HepG2 (cell line): ENCODE measurements around the gene FRMD1. TPM values are rescaled to one million over a fixed set of nuclear protein-coding genes. Genes with fewer than 3 reads are reported as not detected.

Experiments
- ATAC-seq: fragments of 200-7000 bp; cut with Tn5 transposase; 3 replicates; pipeline ENCODE4 v1.9.1; 2020; ENCODE audit warnings: mild to moderate bottlenecking, moderate library complexity
- BruUV-seq: library from RNA; stranded (reverse); fragments of 400-500 nt; replicated peaks from 2 replicates; lab custom pipeline; 2021; lab: Mats Ljungman, UMichigan
- CTCF ChIA-PET: fragments of 300-600 bp; formaldehyde crosslinking; extraction: SDS; loops from one replicate; lab custom pipeline; 2021; ENCODE audit warnings: low total read pairs, inconsistent platforms, low intra/inter-chr PET ratio; lab: Yijun Ruan, JAX
- POLR2A ChIA-PET: fragments of 350-600 bp; sonication (Branson Sonifier 250); formaldehyde crosslinking; loops from one replicate; lab custom pipeline; 2020; ENCODE audit warnings: antibody characterized with exemption, inconsistent platforms; lab: Yijun Ruan, JAX
- DNase-seq: peaks from one replicate; pipeline ENCODE4 v3.0.0-alpha.2; 2015; ENCODE audit warnings: low spot score
- FAIRE-seq: peaks from 3 replicates; lab custom pipeline; 2011; peaks lifted over from hg19 to GRCh38; lab: Jason Lieb, UNC
- H2AFZ ChIP-seq: one replicate; pipeline ENCODE4 v1.6.1; 2011; ENCODE audit warnings: low read length, inconsistent platforms
- H3K27ac ChIP-seq: fragments of 300-600 bp; 3 replicates; pipeline ENCODE4 v1.8.0; 2011; ENCODE audit warnings: mixed run types, mild to moderate bottlenecking, mixed read lengths, low read length, inconsistent platforms; ENCODE audit not compliant: insufficient read depth; ENCODE audit errors: extremely low read length
- H3K27me3 ChIP-seq, 2 experiments: fragments of 200-600 bp in 1 of 2; 2 replicates in 1 of 2; 3 replicates in 1 of 2; pipeline versions ENCODE4 v1.6.0 to v1.8.0; 2011; ENCODE audit warnings: low read length in 2 of 2, mild to moderate bottlenecking in 2 of 2, moderate library complexity in 2 of 2, inconsistent platforms in 1 of 2; ENCODE audit not compliant: insufficient read depth in 2 of 2, control insufficient read depth in 1 of 2
- H3K36me3 ChIP-seq, 2 experiments: fragments of 200-600 bp in 1 of 2; replicated peaks in 1 of 2; 2 replicates in 1 of 2; 3 replicates in 1 of 2; pipeline versions ENCODE4 v1.5.1 to v1.8.0; 2011; ENCODE audit warnings: low read length in 2 of 2, inconsistent platforms in 1 of 2; ENCODE audit not compliant: insufficient read depth in 2 of 2, control insufficient read depth in 1 of 2
- H3K4me1 ChIP-seq: 2 replicates; pipeline ENCODE4 v1.5.1; 2012; ENCODE audit warnings: low read length, inconsistent platforms; ENCODE audit not compliant: insufficient read depth
- H3K4me2 ChIP-seq: 2 replicates; pipeline ENCODE4 v1.6.0; 2011; ENCODE audit warnings: low read depth, low read length, inconsistent platforms
- H3K4me3 ChIP-seq, 3 experiments: fragments of 200-600 bp in 1 of 3; sonication (generic), shearing (Covaris generic) in 1 of 3; replicated peaks in 1 of 3; 2 replicates each; pipeline ENCODE4 v1.5.1; 2011 to 2016; ENCODE audit warnings: low read length in 3 of 3, inconsistent platforms in 2 of 3, low read depth in 2 of 3, mild to moderate bottlenecking in 2 of 3, control low read depth in 1 of 3, mixed read lengths in 1 of 3; ENCODE audit not compliant: insufficient read depth in 1 of 3
- H3K79me2 ChIP-seq: one replicate; pipeline ENCODE4 v1.6.1; 2011; ENCODE audit warnings: low read length, inconsistent platforms; ENCODE audit not compliant: insufficient read depth
- H3K9ac ChIP-seq: 2 replicates; pipeline ENCODE4 v1.6.0; 2011; ENCODE audit warnings: mild to moderate bottlenecking, low read depth, low read length, inconsistent platforms; ENCODE audit not compliant: insufficient read depth
- H3K9me3 ChIP-seq: 2 replicates; pipeline ENCODE4 v1.5.1; 2012; ENCODE audit warnings: mild to moderate bottlenecking, low read length
- H4K20me1 ChIP-seq: 2 replicates; pipeline ENCODE4 v1.6.0; 2011; ENCODE audit warnings: inconsistent platforms, mild to moderate bottlenecking, low read length, moderate library complexity; ENCODE audit not compliant: insufficient read depth
- CEBPB ChIP-seq: IDR thresholded peaks from 2 replicates; pipeline ENCODE4 v1.6.1; 2011; ENCODE audit warnings: low read depth, low read length, improper control_type of control experiment, borderline replicate concordance
- FOXM1 ChIP-seq: sonication (generic); formaldehyde crosslinking; IDR thresholded peaks from 2 replicates; pipeline ENCODE4 v1.5.0; 2020; ENCODE audit warnings: missing genetic modification reagents
- GPN1 ChIP-seq: sonication (generic); formaldehyde crosslinking; IDR thresholded peaks from 2 replicates; pipeline ENCODE4 v1.5.1; 2020; ENCODE audit warnings: missing genetic modification reagents, borderline replicate concordance
- HOXA3 ChIP-seq: sonication (generic); formaldehyde crosslinking; IDR thresholded peaks from 2 replicates; pipeline ENCODE4 v1.5.0; 2020; ENCODE audit warnings: missing genetic modification reagents
- MBD4 ChIP-seq: IDR thresholded peaks from 2 replicates; pipeline ENCODE4 v1.6.1; 2012; ENCODE audit warnings: low read length, inconsistent platforms, borderline replicate concordance
- NFE2 ChIP-seq: sonication (generic); formaldehyde crosslinking; IDR thresholded peaks from 2 replicates; pipeline ENCODE4 v1.4.0; 2020; ENCODE audit warnings: missing genetic modification reagents
- PRMT3 ChIP-seq: sonication (generic); formaldehyde crosslinking; IDR thresholded peaks from 2 replicates; pipeline ENCODE4 v1.8.1; 2022; ENCODE audit warnings: low read depth, mild to moderate bottlenecking, moderate library complexity, missing genetic modification reagents, borderline replicate concordance
- TSC22D2 ChIP-seq: sonication (generic); formaldehyde crosslinking; IDR thresholded peaks from 2 replicates; pipeline ENCODE4 v1.5.1; 2020; ENCODE audit warnings: missing genetic modification reagents, mild to moderate bottlenecking, borderline replicate concordance
- ZFP90 ChIP-seq: sonication (generic); formaldehyde crosslinking; IDR thresholded peaks from 2 replicates; pipeline ENCODE4 v1.8.0; 2022; ENCODE audit warnings: missing genetic modification reagents, mild to moderate bottlenecking, inconsistent platforms, borderline replicate concordance
- ZNF205 ChIP-seq: IDR thresholded peaks from 2 replicates; pipeline ENCODE4 v1.6.1; 2018; ENCODE audit warnings: missing biosample characterization, missing genetic modification reagents
- ZNF280B ChIP-seq: sonication (generic); formaldehyde crosslinking; IDR thresholded peaks from 2 replicates; pipeline ENCODE4 v1.5.0; 2020; ENCODE audit warnings: missing genetic modification reagents, mild to moderate bottlenecking, borderline replicate concordance
- ZNF431 ChIP-seq: sonication (generic); formaldehyde crosslinking; IDR thresholded peaks from 2 replicates; pipeline ENCODE4 v1.9.0; 2022; ENCODE audit warnings: missing genetic modification reagents, low read depth, mild to moderate bottlenecking, borderline replicate concordance
- ZNF720 ChIP-seq: sonication (generic); formaldehyde crosslinking; IDR thresholded peaks from 2 replicates; pipeline ENCODE4 v1.4.0; 2020; ENCODE audit warnings: missing genetic modification reagents
- WGBS: methylation state at CpG from one replicate; pipeline ENCODE4 v1.1.6; 2017; ENCODE audit warnings: low lambda C conversion rate; 5-methylcytosine and 5-hydroxymethylcytosine counted together
- in situ Hi-C: cut with HindIII; loops from 2 replicates; pipeline ENCODE4 v1.10.0; 2017; ENCODE audit warnings: low pct_unique_long_range_greater_than_20kb; ENCODE audit not compliant: extremely low pct_ligation_motif_present
- intact Hi-C: fragments of 100-400 bp; cut with micrococcal nuclease; formaldehyde crosslinking; loops from one replicate; pipeline ENCODE4 v1.10.0; 2022; ENCODE audit not compliant: unreplicated experiment
- polyA plus RNA-seq, 8 experiments: library from polyadenylated mRNA; depleted of rRNA in 3 of 8; stranded (reverse) in 7 of 8; unstranded in 1 of 8; fragments of >200 nt; fragmentation: Illumina TruSeq in 4 of 8; extraction: Trizol in 4 of 8; gene quantifications; 2 replicates each; pipeline versions ENCODE4 v1.2.1 to v1.2.3, GENCODE V29; 2011 to 2016; ENCODE audit warnings: low read depth in 4 of 8, missing spikeins in 1 of 8, mixed read lengths in 1 of 8; ENCODE audit not compliant: insufficient read depth in 1 of 8
- total RNA-seq, 5 experiments: library from RNA; depleted of rRNA; stranded (reverse); fragments of >200 nt; fragmentation: Illumina TruSeq; extraction: Trizol; gene quantifications; 2 replicates each; pipeline ENCODE4 v1.2.3, GENCODE V29; 2016; ENCODE audit warnings: low read depth in 1 of 5

FRMD1 gene
- total and polyA plus RNA-seq, 2 of the 13 experiments (the other 11 are each of a cell fraction or from before 2014, with no cell fraction given), result 0.01 TPM; not detected in 1

GRCh38 chr6:168084465-168085160 is 5.6 kb upstream of the FRMD1 start:
- no peak overlapping the region for H3K4me3 ChIP-seq
- H4K20me1 ChIP-seq, result no peaks in the 10 kb centered on the region
- H3K4me2 ChIP-seq, result no peak overlapping the region
- ChIA-PET CTCF (no interaction called here), POLR2A (no interaction called here)
- H2AFZ ChIP-seq, result no peak overlapping the region
- H3K27ac ChIP-seq, result no peak overlapping the region
- DNase-seq (no peak), FAIRE-seq (no peak), ATAC-seq (no peak)
- no peak for TF ChIP-seq PRMT3
- TF ChIP-seq ZNF431, result no peak
- no peak for TF ChIP-seq ZNF720 (CRISPR knock-in tag)
- TF ChIP-seq MBD4, result no peak
- no peak for TF ChIP-seq FOXM1 (CRISPR knock-in tag)
- no peak for TF ChIP-seq HOXA3 (CRISPR knock-in tag)
- TF ChIP-seq CEBPB, result no peak
- no peak for TF ChIP-seq ZFP90
- no peak for TF ChIP-seq NFE2 (CRISPR knock-in tag)
- no peak for TF ChIP-seq GPN1 (CRISPR knock-in tag)
- TF ChIP-seq ZNF280B (CRISPR knock-in tag), result no peak
- no peak for TF ChIP-seq ZNF205
- no peak for TF ChIP-seq TSC22D2 (CRISPR knock-in tag)
- no peaks in the 10 kb centered on the region for H3K36me3 ChIP-seq
- BruUV-seq, result no TSS peak
- no peaks in the 10 kb centered on the region for H3K79me2 ChIP-seq
- H3K4me1 ChIP-seq, result peaks cover 26% of the 10 kb centered on the region
- H3K9me3 ChIP-seq, result no peaks in the 10 kb centered on the region
- WGBS, result 31% methylated on average over 19 of the region's 19 CpGs
- in situ Hi-C loops (no loop called here), intact Hi-C loops (no loop called here)
- no peak overlapping the region for H3K9ac ChIP-seq
- peaks cover 13 to 77% of the 10 kb centered on the region in 2 experiments for H3K27me3 ChIP-seq
